Stromal cell of bone marrow (primary cell): ENCODE measurements around the gene GALK2.
"Not testable (repeated sequence)": the region's sequence is repeated elsewhere in the genome, so short reads cannot be mapped to it uniquely, and the experiment has no call there.

Experiments used
- DNase-seq: peaks from one replicate; pipeline ENCODE4 v3.0.0-alpha.2; 2012; ENCODE audit warnings: low read depth

GALK2 gene

DNA sequence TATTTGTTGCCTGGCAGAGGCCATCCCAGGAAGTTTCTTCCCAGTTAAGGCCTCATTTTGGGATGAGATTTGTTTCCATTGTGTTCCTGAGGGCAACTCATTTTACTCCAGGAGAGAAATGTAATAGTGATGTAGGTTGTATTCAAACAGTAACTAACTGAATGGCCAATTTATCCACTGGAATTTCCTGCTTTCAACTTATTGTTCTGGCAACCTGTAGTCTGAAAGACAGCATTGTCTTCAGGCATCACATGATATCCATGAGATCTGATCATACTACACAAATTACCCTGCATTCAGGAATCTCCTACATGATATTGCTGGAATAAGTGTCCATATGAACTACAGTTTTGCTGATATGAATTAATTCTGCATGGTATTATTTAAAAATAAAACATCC, 173.5 kb downstream of the GALK2 start:
- DNase-seq = no peak

DNA sequence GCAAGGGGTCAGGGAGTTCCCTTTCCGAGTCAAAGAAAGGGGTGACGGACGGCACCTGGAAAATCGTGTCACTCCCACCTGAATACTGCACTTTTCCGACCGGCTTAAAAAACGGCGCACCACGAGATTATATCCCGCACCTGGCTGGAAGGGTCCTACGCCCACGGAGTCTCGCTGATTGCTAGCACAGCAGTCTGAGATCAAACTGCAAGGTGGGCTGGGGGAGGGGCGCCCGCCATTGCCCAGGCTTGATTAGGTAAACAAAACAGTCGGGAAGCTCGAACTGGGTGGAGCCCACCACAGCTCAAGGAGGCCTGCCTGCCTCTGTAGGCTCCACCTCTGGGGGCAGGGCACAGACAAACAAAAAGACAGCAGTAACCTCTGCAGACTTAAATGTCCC, 184.4 kb downstream of the GALK2 start:
- DNase-seq = not testable (repeated sequence)

GRCh38 chr15:49361370-49361769, 191.3 kb downstream of the GALK2 start:
- no peak for DNase-seq

GRCh38 chr15:49366496-49366895, 196.4 kb downstream of the GALK2 start:
- no peak for DNase-seq

GRCh38 chr15:49370782-49371181, 200.7 kb downstream of the GALK2 start:
- DNase-seq = no peak

- DNase-seq = no peak
Measured at GRCh38 chr15:49372366-49372765, 202.3 kb downstream of the GALK2 start.

GRCh38 chr15:49379996-49380395, 209.9 kb downstream of the GALK2 start:
- no peak for DNase-seq

DNA sequence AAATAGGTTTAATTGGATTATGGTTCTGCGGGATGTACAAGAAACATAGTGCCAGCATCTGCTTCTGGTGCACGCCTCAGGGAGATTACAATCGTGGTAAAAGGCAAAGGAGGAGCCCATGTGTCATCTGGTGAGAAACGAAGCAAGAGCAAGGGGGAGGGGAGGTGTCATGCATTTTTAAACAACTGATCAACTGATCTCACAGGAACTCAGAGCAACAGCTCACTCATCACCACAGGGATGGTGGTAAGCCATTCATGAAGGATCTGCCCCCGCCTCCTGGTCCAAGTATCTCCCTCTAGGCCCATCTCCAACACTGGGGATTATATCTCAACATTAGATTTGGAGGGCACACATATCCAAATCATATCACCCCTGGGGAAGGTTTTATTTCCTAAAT, 210.9 kb downstream of the GALK2 start:
- no peak for DNase-seq
